T-helper 9 cell (primary cell): Measurements from ENCODE around the gene IVL.

Source experiments
- DNase-seq: peaks from one replicate; pipeline ENCODE4 v3.0.0-alpha.2; 2020
- total RNA-seq, 2 donors: gene quantifications; one replicate each; lab custom pipeline; 2026; lab: John Stamatoyannopoulos, UW

IVL gene, protein sequence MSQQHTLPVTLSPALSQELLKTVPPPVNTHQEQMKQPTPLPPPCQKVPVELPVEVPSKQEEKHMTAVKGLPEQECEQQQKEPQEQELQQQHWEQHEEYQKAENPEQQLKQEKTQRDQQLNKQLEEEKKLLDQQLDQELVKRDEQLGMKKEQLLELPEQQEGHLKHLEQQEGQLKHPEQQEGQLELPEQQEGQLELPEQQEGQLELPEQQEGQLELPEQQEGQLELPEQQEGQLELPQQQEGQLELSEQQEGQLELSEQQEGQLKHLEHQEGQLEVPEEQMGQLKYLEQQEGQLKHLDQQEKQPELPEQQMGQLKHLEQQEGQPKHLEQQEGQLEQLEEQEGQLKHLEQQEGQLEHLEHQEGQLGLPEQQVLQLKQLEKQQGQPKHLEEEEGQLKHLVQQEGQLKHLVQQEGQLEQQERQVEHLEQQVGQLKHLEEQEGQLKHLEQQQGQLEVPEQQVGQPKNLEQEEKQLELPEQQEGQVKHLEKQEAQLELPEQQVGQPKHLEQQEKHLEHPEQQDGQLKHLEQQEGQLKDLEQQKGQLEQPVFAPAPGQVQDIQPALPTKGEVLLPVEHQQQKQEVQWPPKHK
- 0 reads per million in 2 donors for total RNA-seq

DNA sequence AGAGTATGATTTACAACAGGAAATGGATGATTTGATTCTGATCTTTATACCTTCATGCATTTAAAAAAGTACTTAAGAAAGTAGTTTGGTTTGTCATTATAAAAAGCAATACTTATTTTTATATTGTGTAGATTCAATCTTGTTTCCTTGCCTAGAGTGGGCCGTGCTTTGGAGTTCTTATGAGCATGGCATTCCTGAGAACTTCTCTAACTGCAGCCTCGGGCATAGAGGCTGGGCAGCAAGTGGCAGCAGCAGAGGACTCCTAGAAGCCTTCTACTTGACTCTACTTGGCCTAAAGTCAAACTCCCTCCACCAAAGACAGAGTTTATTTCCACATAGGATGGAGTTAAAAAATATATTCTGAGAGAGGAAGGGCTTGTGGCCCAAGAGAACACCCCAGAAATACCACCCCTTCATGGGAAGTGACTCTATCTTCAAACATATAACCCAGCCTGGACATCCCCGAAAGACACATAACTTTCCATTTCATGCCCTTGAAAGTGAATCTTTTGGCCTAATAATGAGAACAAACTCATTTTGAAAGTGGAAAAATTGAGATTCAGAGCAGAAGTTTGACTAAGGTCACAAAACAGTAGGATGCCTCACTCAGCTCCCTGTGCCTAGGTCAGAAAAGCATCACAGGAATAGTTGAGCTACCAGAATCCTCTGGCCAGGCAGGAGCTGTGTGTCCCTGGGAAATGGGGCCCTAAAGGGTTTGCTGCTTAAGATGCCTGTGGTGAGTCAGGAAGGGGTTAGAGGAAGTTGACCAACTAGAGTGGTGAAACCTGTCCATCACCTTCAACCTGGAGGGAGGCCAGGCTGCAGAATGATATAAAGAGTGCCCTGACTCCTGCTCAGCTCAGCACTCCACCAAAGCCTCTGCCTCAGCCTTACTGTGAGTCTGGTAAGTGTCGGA, at the start of gene IVL:
IVL (plus strand) TSS at position 861 of the 916 bp plus-strand sequence. CDS start 1,252 bp downstream, outside the sequence.
- DNase-seq = no peak

DNA sequence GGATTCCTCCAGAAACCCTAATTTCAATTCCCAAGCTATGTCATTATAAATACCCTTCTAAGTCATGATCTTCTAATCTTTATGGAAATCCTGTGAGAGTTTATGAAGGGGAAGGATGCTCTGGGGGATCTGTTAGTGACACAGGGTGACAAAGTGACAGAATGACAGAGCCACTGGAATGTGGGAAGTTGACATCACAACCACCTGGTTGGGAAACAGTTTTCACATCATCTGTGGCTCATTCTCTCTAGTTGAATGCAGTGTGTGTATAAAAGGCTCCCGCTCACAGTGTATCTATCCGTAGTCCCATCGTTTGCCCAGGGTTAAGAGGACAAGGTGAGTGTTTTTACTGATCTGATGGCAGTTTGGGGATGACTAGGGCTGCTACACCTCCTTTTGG, 48.6 kb upstream of the IVL start, which contains the start of gene LCE7A:
LCE7A (plus strand) TSS at position 301 of the 400 bp plus-strand sequence. CDS start 702 bp downstream, outside the sequence.
- no peak for DNase-seq

DNA sequence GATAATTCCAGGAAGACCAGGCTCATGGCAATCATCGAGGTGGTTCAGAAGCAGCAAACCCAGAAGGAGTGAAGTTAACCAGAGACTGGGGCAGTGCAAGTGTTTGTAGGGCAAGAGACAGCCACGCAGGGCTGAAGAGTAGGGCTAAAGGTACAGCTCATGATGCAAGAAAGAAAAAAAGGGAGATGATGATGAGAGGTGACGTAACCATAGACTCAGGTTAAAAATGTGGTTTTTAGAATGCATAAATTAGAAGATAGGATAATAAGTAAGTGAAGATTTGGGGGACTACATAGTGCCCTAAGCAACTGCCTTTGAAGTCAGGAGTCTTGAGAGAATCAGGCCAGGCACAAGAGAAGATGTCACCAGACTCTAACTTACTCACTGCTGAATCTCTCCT, 48.2 kb upstream of the IVL start:
- DNase-seq = no peak

DNA sequence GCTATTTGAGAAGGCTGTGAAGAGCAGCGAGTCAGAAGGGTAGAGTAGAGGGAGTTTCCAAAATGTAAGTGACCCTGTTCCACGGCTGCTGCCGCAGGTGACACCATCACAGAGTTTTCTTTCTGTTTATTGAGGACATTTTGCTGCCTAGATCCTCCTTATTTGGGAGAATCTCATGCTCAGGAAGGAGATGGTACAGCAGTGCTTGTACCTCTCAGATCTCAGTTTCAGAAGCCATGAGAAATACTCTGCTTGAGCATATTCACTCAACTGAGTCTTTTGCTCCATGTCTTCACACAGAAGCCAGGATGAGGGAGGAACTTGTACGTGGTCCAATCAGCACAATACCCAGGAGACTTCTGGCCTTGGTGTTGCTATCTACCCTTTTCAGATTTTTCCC, 47.0 kb upstream of the IVL start:
- DNase-seq = no peak

DNA sequence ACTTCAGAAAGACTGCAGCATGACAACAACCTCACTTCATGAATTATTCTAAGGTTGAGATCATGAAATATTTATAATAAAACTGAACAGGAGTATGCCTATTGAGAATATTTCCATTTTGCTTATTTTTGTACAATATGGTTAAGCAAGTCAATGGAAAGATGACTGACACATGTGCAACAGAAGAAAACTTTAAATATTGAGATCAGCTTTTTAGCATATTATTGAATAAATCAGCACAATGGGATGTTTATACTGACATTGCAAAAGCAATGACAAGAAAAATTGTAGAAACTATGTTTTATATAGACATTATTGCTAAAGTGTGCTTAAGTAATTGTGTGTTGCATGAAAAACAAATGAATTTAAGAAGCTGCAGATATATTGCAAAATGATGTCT, 43.9 kb upstream of the IVL start:
- DNase-seq = no peak

DNA sequence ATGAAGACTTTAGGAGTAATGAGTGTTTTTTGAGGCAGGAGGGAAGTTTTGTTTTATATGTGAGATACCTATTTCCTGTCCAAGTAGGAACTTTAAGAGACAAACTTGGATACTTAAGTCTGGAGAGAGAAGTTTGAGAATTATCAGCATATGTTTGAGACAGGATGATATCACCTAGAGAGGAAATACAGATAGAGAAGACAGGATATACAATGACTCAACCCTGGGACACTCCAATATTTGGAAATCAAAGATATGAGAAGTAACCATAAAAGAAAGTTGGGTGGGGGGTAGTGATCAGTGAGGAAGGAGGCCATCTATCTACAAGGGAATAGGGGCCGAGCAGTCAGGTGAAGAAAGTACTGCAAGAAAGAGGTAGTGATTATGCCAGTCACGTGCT, 42.0 kb upstream of the IVL start:
- no peak for DNase-seq

DNA sequence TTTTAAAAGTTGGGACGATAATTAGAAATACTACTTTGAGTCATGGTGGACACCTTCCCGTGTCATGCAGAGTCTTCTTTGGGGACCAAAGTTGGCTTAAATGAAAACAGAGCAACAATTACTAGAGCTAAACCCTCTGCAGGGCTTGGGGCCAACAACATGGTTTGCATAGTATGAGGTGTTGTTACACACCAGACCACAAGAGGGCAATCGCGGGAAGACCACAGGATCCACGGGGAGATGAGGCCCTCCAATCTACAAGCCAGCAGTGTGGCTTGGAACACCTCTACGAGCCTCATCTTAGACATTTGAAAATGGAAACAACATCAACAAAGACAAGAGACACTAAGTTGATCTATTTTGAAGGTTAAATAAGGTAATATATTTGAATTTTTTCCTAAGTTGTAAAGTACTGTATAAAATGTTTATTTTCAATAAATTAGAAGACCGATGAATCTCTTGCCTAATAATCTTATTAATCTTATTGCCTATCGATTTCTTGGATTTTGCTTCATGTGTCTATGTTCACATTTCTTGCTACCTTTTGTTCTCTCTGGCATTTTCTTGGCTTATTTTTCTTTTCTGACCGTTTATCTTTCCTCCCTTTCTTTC, 38.4 kb upstream of the IVL start:
- DNase-seq = peak; percentile 17

DNA sequence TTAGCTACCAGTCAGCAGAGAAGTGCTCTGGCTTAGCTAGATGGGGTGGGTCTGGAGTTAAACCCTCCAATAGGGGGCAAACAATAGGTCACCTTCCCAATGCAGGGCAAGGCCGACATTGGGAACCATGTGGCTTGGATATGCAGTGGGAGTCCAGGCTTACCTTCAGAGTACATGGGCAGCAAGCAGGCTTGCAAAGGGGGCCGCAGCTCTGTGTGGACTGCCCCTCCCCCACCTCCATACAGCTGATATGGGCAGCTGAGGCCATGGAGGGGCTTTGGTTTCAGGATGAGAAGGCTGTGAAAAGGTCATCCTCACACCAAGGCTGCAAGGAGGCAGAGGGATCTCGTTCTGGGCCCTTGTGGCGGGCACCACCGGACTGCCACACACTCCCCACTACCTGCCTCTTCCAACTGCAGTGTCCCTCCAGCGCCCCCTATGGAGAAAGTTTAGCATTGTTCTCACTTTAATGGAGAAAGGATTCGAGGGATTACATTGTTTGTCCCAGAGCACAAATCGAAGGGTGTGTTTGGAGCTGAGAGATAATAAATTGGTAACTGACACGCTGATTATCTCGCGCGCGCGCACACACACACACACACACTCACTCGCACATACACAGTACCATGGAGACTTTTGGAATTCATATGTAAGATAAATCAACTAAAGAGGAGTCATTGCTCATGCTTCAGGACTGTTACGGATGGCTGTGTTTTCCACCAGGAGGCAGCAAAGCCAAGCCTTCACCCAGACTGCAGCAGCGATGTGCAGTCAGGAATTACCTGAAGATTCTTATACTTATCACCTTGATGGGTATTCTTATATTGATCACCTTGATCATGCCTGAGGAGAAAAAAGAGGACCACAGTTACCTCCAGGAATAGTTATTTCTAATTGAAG, 37.3 kb upstream of the IVL start:
- DNase-seq = no peak

DNA sequence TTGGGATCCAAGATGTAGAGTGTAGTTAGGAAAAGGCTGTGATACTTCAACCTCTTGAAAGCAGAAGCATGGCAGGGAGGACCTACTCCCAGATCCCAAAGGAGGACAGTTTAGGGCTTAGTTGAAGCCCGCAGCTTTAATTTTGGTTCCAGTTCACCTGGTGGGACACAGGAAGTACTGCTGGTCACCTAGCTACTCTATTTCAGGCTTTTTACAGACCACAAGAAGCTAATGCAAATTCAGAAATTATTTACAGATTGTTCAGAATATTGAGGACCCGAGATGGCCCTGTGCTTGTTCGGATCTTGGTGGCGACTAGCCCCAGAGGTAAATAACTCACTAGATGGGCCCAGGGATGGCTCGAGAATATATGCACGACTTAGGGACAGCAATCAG, 36.6 kb upstream of the IVL start:
- DNase-seq = no peak

DNA sequence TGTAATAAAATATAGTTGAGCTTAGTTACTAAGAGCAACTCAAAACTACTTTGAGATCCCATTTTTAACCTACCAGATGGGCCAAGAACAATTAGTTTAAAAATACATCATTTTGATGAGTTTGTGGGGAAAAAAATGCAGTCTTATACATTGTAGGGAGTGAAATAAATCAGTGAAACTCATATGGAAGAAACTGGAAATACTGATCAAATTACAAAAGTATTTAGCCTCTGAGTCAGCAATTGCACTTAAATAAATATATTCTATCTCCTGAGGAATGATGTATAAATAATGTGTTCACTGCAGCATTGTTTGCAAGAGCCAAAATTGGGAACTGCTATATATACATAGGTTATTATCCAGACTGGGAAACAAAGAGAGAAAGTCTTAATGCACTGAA, 34.9 kb upstream of the IVL start:
- no peak for DNase-seq

DNA sequence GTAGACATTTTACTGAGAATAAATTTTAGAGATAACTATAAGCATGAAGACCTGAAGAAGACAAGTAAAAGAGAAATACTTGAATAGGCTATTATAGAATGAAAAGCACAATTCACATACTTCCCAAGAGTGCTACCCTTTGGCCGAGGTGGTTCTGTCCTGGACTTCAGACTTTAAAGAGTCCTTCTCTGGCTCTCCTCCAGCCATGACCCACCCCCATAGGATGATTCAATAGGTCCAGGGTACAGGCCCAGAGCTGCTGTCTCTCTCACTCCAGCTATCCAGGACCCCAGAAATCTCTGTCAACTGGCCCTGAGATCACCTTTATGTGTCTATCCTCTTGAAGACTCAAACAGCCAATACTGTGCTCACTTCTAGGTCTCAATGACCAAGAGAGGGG, 31.5 kb upstream of the IVL start:
- DNase-seq = no peak

DNA sequence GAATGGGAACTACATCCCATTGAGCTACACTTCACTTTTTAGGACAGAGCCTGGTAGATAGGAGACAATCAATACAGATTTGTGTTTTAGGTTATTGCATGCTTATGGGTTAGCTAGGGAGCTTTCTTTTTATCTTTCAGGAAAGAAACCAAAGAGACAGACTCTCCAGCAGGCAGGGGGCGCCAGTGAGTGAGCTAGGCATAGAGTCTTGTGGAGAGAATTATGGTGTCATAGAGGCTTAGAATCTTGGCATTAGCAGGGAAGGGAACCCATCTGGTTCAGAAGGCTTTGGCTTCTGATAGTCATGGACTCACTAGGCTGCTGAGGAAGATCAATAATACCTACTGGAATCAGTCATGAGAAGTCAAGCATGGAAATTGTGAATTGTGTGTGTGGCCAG, 30.3 kb upstream of the IVL start, which contains the start of gene SMCP:
SMCP (plus strand) TSS at position 281 of the 400 bp plus-strand sequence. CDS start 6,101 bp downstream, outside the sequence.
- no peak for DNase-seq

DNA sequence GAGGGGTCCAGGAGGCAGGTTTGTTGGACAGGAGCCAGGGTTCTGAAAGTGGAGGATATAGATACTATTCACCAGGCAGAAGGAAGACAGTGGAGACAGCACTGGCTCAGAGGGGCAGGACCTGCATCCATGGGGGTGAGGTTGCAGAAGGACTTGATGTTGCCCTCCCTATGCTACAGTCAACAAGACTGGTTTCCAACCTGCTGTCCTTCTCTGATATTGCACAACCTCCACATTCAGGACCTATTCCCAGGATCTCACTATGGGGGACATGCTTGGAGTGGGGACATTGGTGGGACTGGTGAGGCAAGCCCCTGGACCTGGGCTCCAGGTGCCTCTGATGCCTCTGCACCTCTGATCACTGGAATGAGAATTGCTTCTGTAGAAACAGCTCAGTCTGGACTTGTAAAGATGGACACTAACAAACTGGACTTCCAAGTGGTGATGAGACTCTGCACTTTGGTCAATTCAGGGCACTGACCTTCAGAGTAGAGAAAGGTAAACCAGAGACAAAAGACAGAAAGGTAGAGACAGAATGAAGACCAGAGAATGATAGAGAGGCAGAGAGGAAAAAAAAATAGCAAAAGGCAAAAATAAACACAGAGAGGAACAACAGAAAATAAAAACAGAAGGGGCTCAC, 28.7 kb upstream of the IVL start:
- no peak for DNase-seq

DNA sequence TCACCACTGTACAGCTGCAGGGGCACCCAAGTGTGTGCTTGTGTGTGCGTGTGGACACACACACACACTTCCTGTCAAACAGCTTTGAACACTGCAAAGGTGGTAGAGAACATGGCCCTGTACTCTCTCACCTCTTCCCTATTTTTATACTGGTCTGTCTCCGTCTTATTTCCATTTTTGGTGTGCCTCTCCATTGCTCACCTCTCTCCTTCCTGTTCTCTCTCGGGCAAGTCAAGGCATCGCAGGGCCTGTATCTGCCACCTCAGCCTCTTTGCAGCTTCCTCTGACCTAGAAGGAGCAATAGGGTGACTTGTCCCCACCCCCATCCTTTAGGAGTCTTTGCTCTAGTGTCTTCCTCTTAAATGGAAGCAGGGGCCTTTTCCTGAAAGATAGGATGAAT, 28.0 kb upstream of the IVL start:
- DNase-seq = no peak

DNA sequence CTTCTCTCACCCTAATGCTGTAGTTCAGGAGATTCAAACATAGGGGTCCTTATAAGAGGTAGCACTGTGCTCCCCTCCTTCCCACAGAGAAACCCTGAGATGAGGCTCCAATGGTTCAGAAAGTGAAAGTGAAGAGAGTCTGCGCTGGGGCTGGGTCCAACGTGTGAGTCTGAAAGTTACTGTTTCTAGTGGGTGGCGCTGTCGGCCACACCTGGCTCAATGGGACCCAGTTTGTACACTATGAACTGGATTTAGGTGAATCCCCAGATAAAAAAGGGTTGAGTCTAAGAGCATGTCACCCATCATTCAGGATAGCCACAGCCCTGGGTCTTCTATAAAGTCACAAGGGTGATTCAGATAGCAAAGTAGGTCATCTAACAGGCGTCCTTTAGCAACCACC, 27.4 kb upstream of the IVL start:
- no peak for DNase-seq

DNA sequence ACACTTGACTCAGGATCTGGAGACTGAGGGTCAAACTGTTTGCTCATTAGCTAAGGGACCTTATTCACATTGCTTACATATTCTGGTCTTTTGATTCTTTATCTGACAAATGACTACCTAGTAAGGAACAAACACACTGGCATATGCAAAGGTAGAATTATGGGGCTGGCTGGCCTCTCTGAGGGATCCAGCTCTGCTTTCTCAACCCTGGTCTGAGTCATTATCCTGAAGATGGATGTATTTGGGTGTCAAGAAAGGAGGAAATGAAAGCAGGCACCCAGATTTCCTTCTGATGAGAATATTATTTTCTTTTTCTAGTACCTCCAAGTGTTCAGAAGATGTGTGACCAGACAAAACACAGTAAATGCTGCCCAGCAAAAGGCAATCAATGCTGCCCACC, 24.3 kb upstream of the IVL start:
- no peak for DNase-seq

DNA sequence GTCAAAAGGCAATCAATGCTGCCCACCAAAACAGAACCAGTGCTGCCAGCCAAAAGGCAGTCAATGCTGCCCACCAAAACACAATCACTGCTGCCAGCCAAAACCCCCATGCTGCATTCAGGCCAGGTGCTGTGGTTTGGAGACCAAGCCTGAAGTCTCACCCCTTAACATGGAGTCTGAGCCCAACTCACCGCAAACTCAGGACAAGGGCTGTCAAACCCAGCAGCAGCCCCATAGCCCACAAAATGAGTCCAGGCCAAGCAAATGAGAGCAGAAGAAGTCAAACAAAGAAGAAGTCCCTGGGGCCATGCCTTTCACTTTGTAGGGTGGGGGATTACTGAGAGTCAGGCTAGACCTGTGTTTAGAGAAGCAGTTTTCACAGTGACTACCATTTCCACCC, 23.8 kb upstream of the IVL start:
- DNase-seq = no peak

DNA sequence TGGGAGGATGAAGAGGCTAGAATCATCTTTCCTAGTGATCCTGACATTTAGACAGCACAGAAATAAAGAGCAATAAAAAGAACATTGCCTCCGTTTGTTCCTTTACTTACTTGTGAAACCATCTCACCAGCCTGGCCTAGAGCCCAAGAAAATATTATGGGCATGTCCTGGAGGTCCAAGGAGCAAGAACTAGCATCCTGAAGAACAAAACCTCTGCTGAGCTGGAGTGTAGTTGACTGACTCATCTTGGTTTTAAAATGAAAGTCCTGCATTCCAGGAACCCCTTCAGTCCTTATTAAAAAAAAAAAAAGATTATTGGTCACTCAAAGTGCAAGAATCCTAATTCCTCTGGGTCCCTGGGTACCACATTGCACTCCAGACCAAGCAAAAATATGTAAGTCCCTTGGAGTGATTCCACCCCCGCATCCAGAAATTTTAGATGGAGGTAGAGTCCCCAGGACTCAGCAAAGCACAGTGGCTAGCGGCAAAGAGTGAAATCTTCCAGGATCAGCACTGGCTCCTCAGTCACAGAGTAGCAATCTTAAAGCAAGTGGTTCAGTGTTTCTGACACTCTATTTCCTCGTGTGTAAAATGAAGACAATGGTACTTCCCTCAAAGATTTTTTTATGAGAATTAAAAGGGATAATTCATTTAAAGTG, 23.3 kb upstream of the IVL start:
- no peak for DNase-seq

DNA sequence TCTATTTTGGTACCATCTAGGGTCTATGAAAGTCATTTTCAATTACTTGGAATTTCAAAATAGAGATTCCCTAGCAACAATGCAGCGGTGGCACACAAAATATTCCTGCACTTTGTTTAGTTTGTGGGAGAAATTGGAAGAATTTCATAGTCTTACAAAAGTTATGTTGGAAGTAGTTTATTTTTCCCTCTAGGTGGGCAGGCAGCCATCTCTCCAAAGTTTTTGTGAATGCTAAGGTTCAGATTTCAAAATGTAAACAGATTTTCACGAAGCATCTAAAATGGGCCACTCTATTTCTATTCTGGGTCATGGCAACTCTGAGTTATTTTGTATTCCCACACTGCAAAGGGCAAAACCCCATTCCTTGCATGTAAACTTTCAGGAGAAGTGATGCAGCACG, 22.3 kb upstream of the IVL start:
- DNase-seq = no peak

DNA sequence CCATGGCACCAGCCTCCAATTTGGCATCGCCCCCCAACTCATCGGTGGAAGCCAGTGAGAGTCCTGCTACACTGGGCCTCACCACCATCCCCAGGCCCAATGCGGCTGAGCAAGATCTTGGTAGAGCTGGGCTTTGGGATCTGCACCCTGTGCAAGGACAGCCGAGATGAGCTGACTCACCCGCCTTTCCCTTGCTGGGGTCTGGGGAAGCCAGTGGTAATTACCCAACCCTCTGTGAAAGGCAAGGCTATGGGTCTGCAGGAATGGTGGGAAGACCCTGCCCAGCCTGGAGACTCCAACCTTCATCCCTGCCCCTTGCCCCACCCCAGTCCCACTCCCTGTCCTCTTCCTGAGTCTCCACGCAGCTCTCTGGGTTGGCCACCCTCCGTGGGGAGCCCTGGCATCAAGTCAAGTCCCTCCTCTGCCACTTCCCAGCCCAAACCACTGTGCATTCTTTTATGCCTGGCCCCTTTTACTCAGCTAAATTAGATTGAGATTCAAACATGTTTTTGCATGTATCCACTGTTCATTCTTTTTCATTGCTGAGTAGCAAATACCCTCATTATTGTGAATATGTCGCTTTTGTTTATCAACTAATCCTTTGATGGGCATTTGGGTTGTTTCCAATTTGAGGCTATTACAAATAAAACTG, 21.5 kb upstream of the IVL start:
- no peak for DNase-seq
